BLaER1 treated with 17β-estradiol and CSF1 and Interleukin-3, amounts not matched to agents 10 nM and 100 nM (cell line): ENCODE measurements around the gene NID1.

Experiments
- H3K27ac ChIP-seq, 11 experiments: shearing (Covaris generic); formaldehyde crosslinking; 2 replicates each; pipeline ENCODE4 v1.8.1; 2022
- H3K27me3 ChIP-seq, 11 experiments: shearing (Covaris generic); formaldehyde crosslinking; 2 replicates each; pipeline ENCODE4 v1.8.1; 2022
- H3K36me3 ChIP-seq, 11 experiments: shearing (Covaris generic); formaldehyde crosslinking; 2 replicates each; pipeline ENCODE4 v1.8.1; 2022
- H3K4me1 ChIP-seq, 10 experiments: shearing (Covaris generic); formaldehyde crosslinking; 2 replicates each; pipeline ENCODE4 v1.8.1; 2022
- H3K4me2 ChIP-seq, 11 experiments: shearing (Covaris generic); formaldehyde crosslinking; 2 replicates each; pipeline ENCODE4 v1.8.1; 2022
- H3K4me3 ChIP-seq, 10 experiments: shearing (Covaris generic); formaldehyde crosslinking; 2 replicates each; pipeline ENCODE4 v1.8.1; 2022
- H3K9ac ChIP-seq, 11 experiments: shearing (Covaris generic); formaldehyde crosslinking; 2 replicates each; pipeline ENCODE4 v1.8.1; 2022
- H3K9me3 ChIP-seq, 11 experiments: shearing (Covaris generic); formaldehyde crosslinking; replicated peaks in 1 of 11; 2 replicates each; pipeline ENCODE4 v1.8.1; 2022
- H4K20me1 ChIP-seq, 11 experiments: shearing (Covaris generic); formaldehyde crosslinking; 2 replicates each; pipeline ENCODE4 v1.8.1; 2022
- Cebpa-rat ChIP-seq, 11 experiments: shearing (Covaris generic); IDR thresholded peaks; 2 replicates each; pipeline ENCODE4 v1.8.1; 2022

NID1 gene

DNA sequence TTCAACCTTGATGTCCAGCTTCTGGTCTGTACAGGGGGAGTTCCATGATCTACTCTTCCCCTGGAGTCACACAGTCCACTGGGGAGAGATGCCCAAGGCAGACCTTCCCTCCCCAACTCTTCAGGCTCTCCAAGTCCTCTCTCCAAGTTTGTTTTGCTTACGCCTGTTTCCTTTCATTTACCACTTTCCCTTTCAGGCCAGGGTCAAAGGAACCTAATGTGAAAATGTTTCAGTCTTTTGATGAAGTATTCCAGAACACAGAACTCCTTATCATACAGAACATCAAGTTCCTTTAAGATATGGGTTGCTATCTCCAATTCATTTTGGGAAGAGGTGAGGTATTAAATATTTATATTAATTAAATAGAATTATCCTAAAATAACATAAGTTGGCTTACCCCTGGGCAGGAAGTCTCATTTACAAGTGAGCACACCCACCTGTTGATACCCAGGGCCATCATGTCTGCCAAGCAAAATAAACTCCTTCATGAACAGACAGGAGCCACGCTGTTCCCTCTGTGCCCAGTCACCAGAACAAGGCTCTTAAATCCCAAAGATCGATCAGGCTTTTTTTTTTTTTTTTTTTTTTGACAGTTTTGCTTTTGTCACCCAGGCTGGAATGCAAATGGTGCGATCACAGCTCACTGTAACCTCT is 116.0 kb downstream of the NID1 start:
- no peaks in the 10 kb centered on the region for H3K27me3 ChIP-seq
- H3K9ac ChIP-seq: peak overlapping the region in 2 of 11 experiments; percentile 37 to 51; a peak in 4 of 22 replicates
- H3K4me2 ChIP-seq: peak overlapping the region; percentile 36 to 94 (median 54)
- H3K4me1 ChIP-seq: peaks cover 34 to 100% (median 84%) of the 10 kb centered on the region in 10 experiments
- TF ChIP-seq Cebpa-rat (IDR thresholded peaks at IDR 0.05): no peak
- peak overlapping the region in 9 of 11 experiments; percentile 90 to 99 (median 94); a peak in 17 of 22 replicates for H3K27ac ChIP-seq
- H3K36me3 ChIP-seq: no peaks in the 10 kb centered on the region
- no peaks in the 10 kb centered on the region for H3K9me3 ChIP-seq
- no peak overlapping the region for H3K4me3 ChIP-seq
- H4K20me1 ChIP-seq: no peaks in the 10 kb centered on the region

DNA sequence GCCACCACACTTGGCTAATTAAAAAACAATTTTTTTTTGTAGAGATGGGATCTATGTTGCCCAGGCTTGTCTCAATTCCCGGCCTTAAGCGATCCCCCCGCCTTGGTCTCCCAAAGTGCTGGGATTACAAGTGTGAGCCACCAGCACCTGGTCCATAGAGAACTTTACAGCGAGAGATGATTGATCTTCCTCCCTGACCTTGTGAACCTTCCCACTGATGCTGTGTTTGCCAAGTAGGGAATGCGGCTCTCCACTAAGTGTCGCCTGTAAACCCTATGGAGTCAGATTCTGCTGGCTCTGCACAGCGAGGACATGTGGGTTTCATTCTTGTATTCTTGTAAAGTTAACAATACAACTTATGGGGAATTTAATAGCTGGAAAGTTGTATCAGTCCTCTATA is 116.9 kb downstream of the NID1 start:
- peaks cover 27 to 100% (median 84%) of the 10 kb centered on the region in 10 experiments for H3K4me1 ChIP-seq
- H3K9ac ChIP-seq: peak overlapping the region in 2 of 11 experiments; percentile 3 to 11; a peak in 5 of 22 replicates
- no peak overlapping the region for H3K4me3 ChIP-seq
- no peaks in the 10 kb centered on the region for H3K36me3 ChIP-seq
- H3K27me3 ChIP-seq: no peaks in the 10 kb centered on the region
- TF ChIP-seq Cebpa-rat (IDR thresholded peaks at IDR 0.05): no peak
- H3K9me3 ChIP-seq: no peaks in the 10 kb centered on the region
- H3K4me2 ChIP-seq: peak overlapping the region in 7 of 11 experiments; percentile 39 to 94 (median 84); a peak in 11 of 22 replicates
- peak overlapping the region in 9 of 11 experiments; percentile 90 to 99 (median 94); a peak in 15 of 22 replicates for H3K27ac ChIP-seq
- no peaks in the 10 kb centered on the region for H4K20me1 ChIP-seq

- Histone ChIP-seq H4K20me1 (no peaks in the 10 kb centered on the region), H3K36me3 (no peaks in the 10 kb centered on the region), H3K4me1 (peaks cover 27 to 100% (median 84%) of the 10 kb centered on the region in 10 experiments), H3K4me3 (no peak overlapping the region), H3K27me3 (no peaks in the 10 kb centered on the region), H3K4me2 (peak overlapping the region in 9 of 11 experiments; percentile 11 to 94 (median 70); a peak in 15 of 22 replicates), H3K27ac (peak overlapping the region in 10 of 11 experiments; percentile 5 to 100 (median 98); a peak in 18 of 22 replicates), H3K9me3 (0 out of 22 replicates have a peak, but pooled peaks cover 0 to 1% (median 0%) of the 10 kb centered on the region in 11 experiments), H3K9ac (peak overlapping the region in 8 of 11 experiments; percentile 9 to 90 (median 36); a peak in 12 of 22 replicates)
- TF ChIP-seq Cebpa-rat (IDR thresholded peaks at IDR 0.05): no peak
Measured at GRCh38 chr1:235946571-235946981, 118.3 kb downstream of the NID1 start.

GRCh38 chr1:235945775-235946570 is 118.9 kb downstream of the NID1 start:
- Histone ChIP-seq H3K27me3 (no peaks in the 10 kb centered on the region), H3K27ac (peak overlapping the region in 10 of 11 experiments; percentile 48 to 100 (median 98); a peak in 21 of 22 replicates), H3K36me3 (no peaks in the 10 kb centered on the region), H3K4me2 (peak overlapping the region in 9 of 11 experiments; percentile 11 to 94 (median 70); a peak in 15 of 22 replicates), H4K20me1 (no peaks in the 10 kb centered on the region), H3K9ac (peak overlapping the region in 8 of 11 experiments; percentile 0 to 90 (median 34); a peak in 9 of 22 replicates), H3K4me3 (no peak overlapping the region), H3K4me1 (peaks cover 27 to 100% (median 87%) of the 10 kb centered on the region in 10 experiments), H3K9me3 (0 out of 22 replicates have a peak, but pooled peaks cover 0 to 4% (median 0%) of the 10 kb centered on the region in 11 experiments)
- no peak for TF ChIP-seq Cebpa-rat (IDR thresholded peaks at IDR 0.05)

GRCh38 chr1:235943581-235944114 is 121.2 kb downstream of the NID1 start:
- Histone ChIP-seq H3K27ac (peak overlapping the region in 10 of 11 experiments; percentile 19 to 100 (median 98); a peak in 19 of 22 replicates), H4K20me1 (no peaks in the 10 kb centered on the region), H3K4me1 (peaks cover 40 to 100% (median 98%) of the 10 kb centered on the region in 10 experiments), H3K9ac (peak overlapping the region in 9 of 11 experiments; percentile 24 to 93 (median 88); a peak in 11 of 22 replicates), H3K4me3 (no peak overlapping the region), H3K9me3 (0 out of 22 replicates have a peak, but pooled peaks cover 0 to 4% (median 0%) of the 10 kb centered on the region in 11 experiments), H3K36me3 (no peaks in the 10 kb centered on the region), H3K4me2 (peak overlapping the region; percentile 38 to 94 (median 83); a peak in 18 of 22 replicates), H3K27me3 (no peaks in the 10 kb centered on the region)
- TF ChIP-seq Cebpa-rat (IDR thresholded peaks at IDR 0.05): no peak

GRCh38 chr1:235942979-235943575 is 121.8 kb downstream of the NID1 start:
- TF ChIP-seq Cebpa-rat (IDR thresholded peaks at IDR 0.05): no peak
- Histone ChIP-seq H3K9ac (peak overlapping the region in 9 of 11 experiments; percentile 59 to 93 (median 88); a peak in 15 of 22 replicates), H3K4me3 (no peak overlapping the region), H3K4me1 (peaks cover 42 to 100% (median 98%) of the 10 kb centered on the region in 10 experiments), H3K27me3 (no peaks in the 10 kb centered on the region), H3K36me3 (no peaks in the 10 kb centered on the region), H4K20me1 (no peaks in the 10 kb centered on the region), H3K27ac (peak overlapping the region in 10 of 11 experiments; percentile 58 to 100 (median 98); a peak in 20 of 22 replicates), H3K9me3 (0 out of 22 replicates have a peak, but pooled peaks cover 0 to 4% (median 0%) of the 10 kb centered on the region in 11 experiments), H3K4me2 (peak overlapping the region; percentile 38 to 94 (median 83))

GRCh38 chr1:235942625-235942934 is 122.3 kb downstream of the NID1 start:
- peak overlapping the region in 10 of 11 experiments; percentile 58 to 100 (median 98); a peak in 21 of 22 replicates for H3K27ac ChIP-seq
- H3K4me1 ChIP-seq: peaks cover 47 to 100% (median 98%) of the 10 kb centered on the region in 10 experiments
- 0 out of 22 replicates have a peak, but pooled peaks cover 0 to 4% (median 0%) of the 10 kb centered on the region in 11 experiments for H3K9me3 ChIP-seq
- H3K27me3 ChIP-seq: no peaks in the 10 kb centered on the region
- H3K36me3 ChIP-seq: no peaks in the 10 kb centered on the region
- peak overlapping the region in 9 of 11 experiments; percentile 59 to 93 (median 88); a peak in 16 of 22 replicates for H3K9ac ChIP-seq
- H4K20me1 ChIP-seq: no peaks in the 10 kb centered on the region
- peak in 4 of 11 experiments; percentile 3 to 38 (median 26); a peak in 3 of 22 replicates for TF ChIP-seq Cebpa-rat (IDR thresholded peaks at IDR 0.05)
- no peak overlapping the region for H3K4me3 ChIP-seq
- peak overlapping the region; percentile 38 to 94 (median 83) for H3K4me2 ChIP-seq
